Endothelial cell of umbilical vein (primary cell): ENCODE measurements around the gene CARD11.

Source experiments
- CTCF ChIP-seq, 2 donors: IDR thresholded peaks; 1 replicate in 1 of 2; 2 replicates in 1 of 2; pipeline ENCODE4 v1.5.1; 2011; ENCODE audit warnings: low read length in 2 of 2, mild to moderate bottlenecking in 2 of 2, moderate library complexity in 2 of 2, control low read depth in 1 of 2, inconsistent platforms in 1 of 2, low read depth in 1 of 2; ENCODE audit not compliant: insufficient read depth in 1 of 2; ENCODE audit errors: extremely low read depth in 1 of 2
- EZH2 ChIP-seq: IDR thresholded peaks from 2 replicates; pipeline ENCODE4 v1.6.1; 2012; ENCODE audit warnings: borderline replicate concordance, low read depth, mild to moderate bottlenecking, moderate library complexity, low read length, inconsistent platforms; ENCODE audit not compliant: severe bottlenecking
- FOS ChIP-seq: IDR thresholded peaks from 2 replicates; pipeline ENCODE4 v1.6.1; 2011; ENCODE audit warnings: mild to moderate bottlenecking, low read length, moderate library complexity, borderline replicate concordance; ENCODE audit not compliant: insufficient read depth
- MAX ChIP-seq: IDR thresholded peaks from 2 replicates; pipeline ENCODE4 v1.6.1; 2011; ENCODE audit not compliant: insufficient read depth, insufficient read length
- POLR2A ChIP-seq: IDR thresholded peaks from 2 replicates; pipeline ENCODE4 v1.6.1; 2012; ENCODE audit warnings: low read depth, mild to moderate bottlenecking, control low read depth, low read length
- POLR2AphosphoS5 ChIP-seq: IDR thresholded peaks from 2 replicates; pipeline ENCODE4 v1.6.1; 2012; ENCODE audit warnings: low read depth, mild to moderate bottlenecking, control low read depth, low read length, moderate library complexity; ENCODE audit not compliant: insufficient read depth

GRCh38 chr7:3033136-3033535 is 10.5 kb downstream of the CARD11 start:
- no peak for TF ChIP-seq CTCF (IDR thresholded peaks at IDR 0.05; ENCODE audit: extremely low read depth in 1 of 2, insufficient read depth in 1 of 2, low read depth in 1 of 2, low read length in 2 of 2)
- TF ChIP-seq MAX: no peak
- TF ChIP-seq FOS: no peak
- TF ChIP-seq EZH2: no peak
- TF ChIP-seq POLR2A: no peak
- no peak for TF ChIP-seq POLR2AphosphoS5
